Activated CD4-positive, alpha-beta T cell treated with anti-CD3 and anti-CD28 coated beads, Interleukin-2, amount 50 U/mL, for 16 hours (primary cell): ENCODE results near the gene SNRNP200.
"Not testable (repeated sequence)": the region's sequence is repeated elsewhere in the genome, so short reads cannot be mapped to it uniquely, and the experiment has no call there.

Experiments
- DNase-seq: peaks from one replicate; pipeline ENCODE4 v3.0.0-alpha.2; 2020

Gene SNRNP200

GRCh38 chr2:96273763-96274162 is 31.6 kb downstream of the SNRNP200 start:
- DNase-seq, result no peak

- DNase-seq, result no peak
Observed at GRCh38 chr2:96271995-96272394, 33.4 kb downstream of the SNRNP200 start.

GRCh38 chr2:96267159-96267971 is 38.0 kb downstream of the SNRNP200 start:
- peak; percentile 69 for DNase-seq

GRCh38 chr2:96265840-96266679 is 39.3 kb downstream of the SNRNP200 start, which contains the start of the genes CIAO1 and TMEM127:
TSS of gene CIAO1 (plus strand) at chr2:96266225. CDS start at chr2:96266351, 126 bp downstream.
TSS of gene TMEM127 (minus strand) at chr2:96265997. CDS start at chr2:96265381, 616 bp downstream.
- DNase-seq, result peak; percentile 99

GRCh38 chr2:96265349-96265839 is 40.0 kb downstream of the SNRNP200 start:
- peak; percentile 14 for DNase-seq

GRCh38 chr2:96264656-96265348 is 40.5 kb downstream of the SNRNP200 start:
- peak; percentile 20 for DNase-seq

GRCh38 chr2:96264086-96264485 is 41.3 kb downstream of the SNRNP200 start:
- DNase-seq, result no peak

- DNase-seq, result no peak
Observed at GRCh38 chr2:96262306-96262705, 43.0 kb downstream of the SNRNP200 start.

GRCh38 chr2:96261328-96262003 is 43.9 kb downstream of the SNRNP200 start:
- DNase-seq, result no peak

GRCh38 chr2:96260387-96261260 is 44.7 kb downstream of the SNRNP200 start:
- peak; percentile 47 for DNase-seq

- DNase-seq, result no peak
Observed at GRCh38 chr2:96259497-96259921, 45.8 kb downstream of the SNRNP200 start.

- no peak for DNase-seq
Observed at GRCh38 chr2:96258166-96259022, 47.0 kb downstream of the SNRNP200 start.

- not testable (repeated sequence) for DNase-seq
Observed at GRCh38 chr2:96257744-96258143, 47.6 kb downstream of the SNRNP200 start.

- DNase-seq, result no peak
Observed at GRCh38 chr2:96256611-96257113, 48.7 kb downstream of the SNRNP200 start.

GRCh38 chr2:96254571-96254970 is 50.8 kb downstream of the SNRNP200 start:
- DNase-seq, result no peak

GRCh38 chr2:96253006-96253405 is 52.3 kb downstream of the SNRNP200 start:
- no peak for DNase-seq

GRCh38 chr2:96252526-96252925 is 52.8 kb downstream of the SNRNP200 start:
- DNase-seq, result no peak

GRCh38 chr2:96251721-96252292 is 53.5 kb downstream of the SNRNP200 start:
- no peak for DNase-seq

GRCh38 chr2:96250188-96250587 is 55.2 kb downstream of the SNRNP200 start:
- no peak for DNase-seq

- DNase-seq, result no peak
Observed at GRCh38 chr2:96249654-96250053, 55.7 kb downstream of the SNRNP200 start.
